SKM-1 (cell line): ENCODE results near the gene CMTR1.
"Not testable (repeated sequence)": the region's sequence is repeated elsewhere in the genome, so short reads cannot be mapped to it uniquely, and the experiment has no call there.

Experiments used
- DNase-seq: peaks from one replicate; lab custom pipeline; 2025; ENCODE audit not compliant: unreplicated experiment; lab: John Stamatoyannopoulos, UW

Gene CMTR1

GRCh38 chr6:37491171-37491829 lies 58.3 kb downstream of the CMTR1 start:
- DNase-seq: no peak

GRCh38 chr6:37491830-37492208 lies 58.8 kb downstream of the CMTR1 start:
- no peak for DNase-seq

GRCh38 chr6:37492236-37492972 lies 59.4 kb downstream of the CMTR1 start:
- DNase-seq: no peak

- no peak for DNase-seq
Measured at GRCh38 chr6:37492991-37493660, 60.1 kb downstream of the CMTR1 start.

GRCh38 chr6:37493661-37493995 lies 60.6 kb downstream of the CMTR1 start:
- DNase-seq: no peak

GRCh38 chr6:37495244-37495934 lies 62.4 kb downstream of the CMTR1 start:
- no peak for DNase-seq

GRCh38 chr6:37496951-37497885 lies 64.2 kb downstream of the CMTR1 start:
- DNase-seq: no peak

GRCh38 chr6:37499433-37500293 lies 66.6 kb downstream of the CMTR1 start, which contains the start of gene CCDC167:
Gene CCDC167, minus strand, starts transcription at chr6:37499893. Its CDS starts 30 bp downstream, at chr6:37499863.
- peak; percentile 87 for DNase-seq

- DNase-seq: no peak
Measured at GRCh38 chr6:37500294-37500608, 67.2 kb downstream of the CMTR1 start.

GRCh38 chr6:37500904-37501303 lies 67.9 kb downstream of the CMTR1 start:
- DNase-seq: not testable (repeated sequence)

GRCh38 chr6:37501632-37502491 lies 68.8 kb downstream of the CMTR1 start:
- no peak for DNase-seq

GRCh38 chr6:37502703-37503291 lies 69.8 kb downstream of the CMTR1 start:
- DNase-seq: no peak

- DNase-seq: peak; percentile 9
Measured at GRCh38 chr6:37503309-37503965, 70.4 kb downstream of the CMTR1 start.

GRCh38 chr6:37504024-37504423 lies 71.0 kb downstream of the CMTR1 start:
- DNase-seq: no peak

- no peak for DNase-seq
Measured at GRCh38 chr6:37506479-37506878, 73.5 kb downstream of the CMTR1 start.

GRCh38 chr6:37507077-37507476 lies 74.1 kb downstream of the CMTR1 start:
- DNase-seq: no peak

GRCh38 chr6:37507690-37508421 lies 74.8 kb downstream of the CMTR1 start:
- DNase-seq: no peak
